ENCODE results near the gene A2ML1.
"Not testable (repeated sequence)": the region's sequence is repeated elsewhere in the genome, so short reads cannot be mapped to it uniquely, and the experiment has no call there.

Gene A2ML1

DNA sequence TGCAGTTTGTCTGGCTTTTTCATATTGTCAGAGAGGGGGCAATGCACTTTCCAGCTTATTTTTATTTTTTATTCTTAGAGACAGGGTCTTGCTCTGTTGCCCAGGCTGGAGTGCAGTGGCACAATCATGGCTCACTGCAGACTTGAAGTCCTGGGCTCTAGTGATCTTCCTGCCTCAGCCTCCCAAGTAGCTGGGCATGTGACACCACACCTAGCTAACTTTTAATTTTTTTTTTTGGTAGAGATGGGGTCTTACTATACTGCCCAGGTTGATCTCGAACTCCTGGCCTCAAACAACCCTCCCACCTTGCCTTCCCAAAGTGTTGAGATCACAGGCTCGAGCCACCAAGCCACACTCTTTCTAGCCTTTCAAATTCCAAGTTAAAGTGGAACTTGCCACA is 3.9 kb upstream of the A2ML1 start:
- DNase-seq, result no peak

DNA sequence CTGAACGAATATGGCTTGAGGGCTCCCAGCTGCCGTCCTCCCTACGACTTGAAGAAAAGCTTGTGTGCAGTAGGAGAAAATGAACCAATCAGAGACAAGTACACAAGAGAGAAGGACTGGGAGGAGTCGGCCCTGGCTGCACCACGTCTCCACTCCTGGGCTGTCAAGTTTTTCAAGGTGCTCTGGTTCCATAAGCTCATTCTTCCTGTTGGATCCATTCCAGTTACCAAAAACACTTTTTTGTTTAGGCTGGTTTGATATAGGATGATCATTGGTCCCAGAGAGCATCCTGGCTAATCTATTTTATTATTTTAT is 2.8 kb upstream of the A2ML1 start:
- DNase-seq, result no peak

DNA sequence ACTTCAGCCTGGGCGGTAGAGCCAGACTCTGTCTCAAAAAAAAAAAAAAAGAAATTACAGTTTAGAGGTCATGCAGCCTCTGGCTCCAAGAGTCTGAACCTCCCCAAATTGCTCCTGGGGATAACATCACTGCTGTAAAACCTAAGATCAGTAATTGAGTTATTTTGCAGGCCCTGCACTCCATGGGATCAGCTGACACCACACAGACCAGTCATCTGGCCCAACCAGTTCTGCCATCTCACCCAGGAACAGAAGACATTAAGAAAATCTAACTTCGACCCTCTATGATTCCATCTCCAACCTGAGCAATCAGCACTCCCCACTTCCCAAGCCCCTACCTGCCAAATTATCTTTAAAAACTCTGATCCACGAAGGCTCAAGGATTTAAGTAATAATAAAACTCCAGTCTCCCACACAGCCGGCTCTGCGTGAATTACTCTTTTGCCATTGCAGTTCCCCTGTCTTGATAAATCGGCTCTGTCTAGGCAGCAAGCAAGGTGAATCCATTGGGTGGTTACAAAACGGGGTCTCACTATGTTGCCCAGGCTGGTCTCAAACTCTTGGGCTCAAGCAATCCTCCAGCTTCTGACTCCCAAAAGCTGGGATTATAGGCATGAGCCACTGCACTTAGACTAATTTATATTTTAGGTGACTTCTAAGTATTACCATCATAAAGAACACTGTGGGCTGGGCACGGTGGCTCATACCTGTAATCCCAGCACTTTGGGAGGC is 1.6 kb upstream of the A2ML1 start:
- DNase-seq, result not testable (repeated sequence)

DNA sequence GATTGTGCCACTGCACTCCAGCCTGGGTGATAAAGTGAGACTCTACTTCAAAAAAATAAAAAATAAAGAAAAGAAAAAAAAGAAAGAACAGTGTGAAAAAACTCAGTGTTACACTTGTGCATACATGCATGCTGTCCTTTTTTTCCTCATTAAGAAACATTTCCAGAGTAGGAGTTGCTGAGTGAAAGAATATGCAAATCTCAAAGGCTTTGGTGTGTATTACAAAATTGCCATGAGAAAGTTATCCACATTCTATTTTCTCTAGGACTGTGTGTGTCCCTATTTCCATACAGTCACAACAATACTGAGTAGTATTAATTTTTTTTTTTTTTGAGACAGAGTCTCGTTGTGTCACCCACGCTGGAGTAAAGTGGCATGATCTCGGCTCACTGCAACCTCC is 830 bp upstream of the A2ML1 start:
- DNase-seq, result no peak

DNA sequence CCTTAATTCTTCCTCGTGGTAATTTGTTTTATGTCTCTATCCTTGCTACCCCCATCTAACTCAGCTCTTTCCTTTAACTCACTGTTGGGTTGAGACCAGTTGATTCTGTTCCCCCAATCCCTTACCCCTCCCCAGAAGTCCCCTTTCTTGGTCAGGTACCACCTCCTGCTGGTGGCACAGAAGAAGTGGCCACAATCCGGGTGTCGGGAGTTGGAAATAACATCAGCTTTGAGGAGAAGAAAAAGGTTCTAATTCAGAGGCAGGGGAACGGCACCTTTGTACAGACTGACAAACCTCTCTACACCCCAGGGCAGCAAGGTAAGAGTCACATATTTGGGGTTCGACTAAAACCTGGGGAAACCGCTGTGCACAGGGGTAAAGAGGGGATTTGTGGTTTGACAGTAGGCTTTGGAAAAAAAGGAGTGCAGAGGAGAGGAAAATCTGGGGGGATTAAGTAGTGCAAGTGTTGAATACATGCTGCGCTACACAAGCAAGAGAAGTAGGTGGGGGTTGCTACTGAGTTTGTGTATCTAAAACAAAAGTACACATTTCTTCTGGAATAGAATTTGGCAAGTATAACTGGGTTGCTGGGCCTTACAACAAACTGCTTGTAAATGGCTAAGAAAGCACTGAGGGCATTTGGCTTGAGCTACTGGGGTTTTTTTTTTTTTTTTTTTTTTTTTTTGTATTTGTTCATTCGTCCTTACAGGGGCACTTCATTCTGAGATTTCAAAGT is 1.3 kb downstream of the A2ML1 start:
- peak; percentile 23 to 24 for DNase-seq

DNA sequence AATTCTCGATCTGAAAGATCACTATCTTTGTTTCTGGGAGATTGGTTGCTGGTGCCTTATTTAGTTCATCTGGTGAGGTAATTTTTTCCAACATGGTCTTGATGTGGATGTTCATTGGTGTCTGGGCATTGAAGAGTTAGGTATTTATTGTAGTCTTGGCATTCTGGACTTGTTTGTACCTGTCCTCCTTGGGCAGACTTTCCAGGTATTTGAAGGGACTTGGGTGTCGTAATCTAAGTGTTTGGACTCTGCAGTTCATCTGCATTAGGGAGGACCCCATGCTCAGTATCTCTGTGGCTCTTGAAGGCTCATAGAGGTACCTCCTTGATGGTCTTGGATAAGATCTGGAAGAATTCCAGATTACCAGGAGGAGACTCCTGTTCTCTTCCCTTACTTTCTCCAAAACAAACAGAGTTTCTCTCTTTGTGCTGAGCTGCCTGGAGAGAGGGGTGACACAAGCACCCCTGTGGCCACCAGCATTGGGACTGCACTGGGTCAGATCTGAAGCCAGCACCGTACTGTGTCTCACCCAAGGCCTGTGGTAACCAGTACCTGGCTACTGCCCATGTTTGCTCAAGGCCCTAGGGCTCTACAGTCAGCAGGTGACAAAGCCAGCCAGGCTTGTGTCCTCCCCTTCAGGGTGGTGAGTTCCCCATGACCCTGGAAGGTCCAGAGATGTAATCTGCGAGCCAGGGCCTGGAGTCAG is 5.3 kb downstream of the A2ML1 start:
- DNase-seq, result no peak

DNA sequence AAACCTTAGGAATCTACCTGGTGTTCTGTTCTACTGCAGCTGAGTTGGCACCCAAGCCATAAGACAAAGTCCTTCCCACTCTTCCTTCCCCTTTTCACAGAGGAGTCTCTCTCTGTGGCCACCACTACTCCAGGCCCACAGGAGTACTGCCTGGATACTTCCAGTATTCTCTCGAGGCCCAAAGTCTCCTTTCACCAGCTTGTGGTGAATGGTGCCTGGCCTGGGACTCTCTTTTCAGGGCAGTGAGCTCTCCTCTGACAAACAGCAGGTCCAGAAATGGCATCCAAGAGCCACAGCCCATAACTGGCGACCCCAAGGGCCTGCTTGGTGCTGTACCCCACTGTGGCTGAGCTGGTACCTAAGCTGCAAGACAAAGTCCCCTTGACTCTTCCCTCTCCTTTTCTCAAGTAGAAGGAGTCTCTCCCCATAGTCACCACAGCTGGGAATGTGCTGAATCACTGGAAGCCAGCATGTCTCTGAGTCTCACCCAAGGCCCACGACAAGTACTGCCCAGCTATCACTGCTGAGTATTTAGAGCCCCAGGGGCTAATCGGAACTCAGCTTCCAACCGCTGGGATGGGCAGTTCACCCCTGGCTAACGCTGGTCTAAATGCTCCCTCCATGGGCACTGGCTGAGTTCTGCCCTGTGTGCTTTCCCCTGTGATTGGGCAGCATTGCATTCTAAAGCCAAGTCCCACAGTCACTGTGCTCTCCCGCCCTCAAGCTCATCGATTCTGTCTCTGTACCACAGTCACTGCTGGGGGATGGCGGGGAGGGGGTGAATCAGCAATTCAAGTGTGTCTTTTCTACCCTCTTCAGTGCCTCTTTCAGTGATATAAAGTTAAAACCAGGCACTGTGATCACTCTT is 6.1 kb downstream of the A2ML1 start:
- no peak for DNase-seq

DNA sequence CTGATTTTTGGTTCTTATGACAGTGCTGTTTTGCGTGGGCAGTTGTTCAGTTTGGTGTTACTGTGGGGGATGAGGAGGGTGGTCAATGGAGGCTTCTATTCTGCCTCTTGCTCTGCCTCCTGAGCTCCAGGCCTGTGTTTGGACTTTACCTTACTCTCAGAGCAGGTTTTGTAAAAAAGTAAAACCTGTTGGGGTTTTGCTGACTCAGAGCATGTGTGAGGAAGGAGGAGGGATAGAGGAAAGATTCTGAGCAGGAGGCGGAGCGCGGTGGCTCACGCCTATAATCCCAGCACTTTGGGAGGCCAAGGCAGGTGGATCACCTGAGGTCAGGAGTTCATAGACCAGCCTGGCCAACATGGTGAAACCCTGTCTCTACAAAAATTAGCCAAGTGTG is 6.7 kb downstream of the A2ML1 start:
- DNase-seq, result no peak

DNA sequence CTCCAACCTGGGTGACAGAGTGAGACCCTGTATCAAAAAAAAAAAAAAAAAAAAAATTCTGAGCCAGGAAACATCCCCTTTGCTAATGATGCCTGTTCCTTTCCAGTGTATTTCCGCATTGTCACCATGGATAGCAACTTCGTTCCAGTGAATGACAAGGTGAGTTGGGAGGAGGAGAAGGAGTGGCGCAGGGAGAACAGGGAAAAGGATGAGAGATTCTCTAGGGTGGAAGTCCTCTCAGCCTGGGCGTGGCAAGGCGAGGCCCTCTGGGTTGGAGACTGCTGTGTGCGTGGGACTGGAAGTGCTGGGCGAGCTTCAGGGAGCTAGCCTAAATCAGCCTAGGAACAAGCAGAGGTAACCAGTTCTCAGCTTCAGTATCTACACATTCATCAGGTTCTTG is 7.2 kb downstream of the A2ML1 start:
- no peak for DNase-seq

DNA sequence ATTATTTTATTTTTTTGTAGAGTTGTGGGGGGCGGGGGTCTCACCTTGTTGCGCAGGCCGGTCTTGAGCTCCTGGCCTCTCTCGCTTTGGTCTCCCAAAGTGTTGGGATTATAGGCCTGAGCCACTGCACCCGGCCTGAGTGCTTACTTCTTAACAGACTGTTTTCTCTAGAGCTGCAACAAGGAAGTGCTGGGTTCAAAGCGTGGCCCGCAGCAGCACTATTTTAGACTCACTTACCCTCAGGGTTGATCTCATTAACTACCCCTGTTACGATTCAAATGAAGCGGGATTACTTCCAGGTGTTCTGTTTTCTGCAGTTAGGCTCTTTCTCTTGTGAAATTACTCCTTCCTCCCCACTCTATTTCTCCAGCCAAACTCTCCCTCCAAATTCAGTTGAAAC is 8.7 kb downstream of the A2ML1 start:
- no peak for DNase-seq

DNA sequence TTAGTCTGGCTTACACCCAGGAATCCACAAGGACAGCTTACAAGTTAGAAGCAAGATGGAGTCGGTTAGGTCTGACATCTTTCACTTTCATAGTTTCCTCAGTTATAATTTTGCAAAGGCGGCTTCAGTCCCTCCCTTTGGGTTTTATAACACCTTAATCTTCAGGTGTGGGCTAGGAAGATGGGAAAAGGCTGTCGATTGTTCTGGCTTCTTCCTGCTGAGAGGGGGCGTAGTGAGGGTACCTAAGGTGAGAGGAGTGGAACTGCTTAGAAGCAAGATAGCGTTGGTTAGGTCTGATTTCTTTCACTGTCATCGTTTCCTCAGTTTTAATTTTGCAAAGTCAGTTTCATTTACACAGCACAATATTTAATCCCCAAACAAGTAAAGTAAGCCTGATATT is 10.1 kb downstream of the A2ML1 start:
- no peak for DNase-seq

DNA sequence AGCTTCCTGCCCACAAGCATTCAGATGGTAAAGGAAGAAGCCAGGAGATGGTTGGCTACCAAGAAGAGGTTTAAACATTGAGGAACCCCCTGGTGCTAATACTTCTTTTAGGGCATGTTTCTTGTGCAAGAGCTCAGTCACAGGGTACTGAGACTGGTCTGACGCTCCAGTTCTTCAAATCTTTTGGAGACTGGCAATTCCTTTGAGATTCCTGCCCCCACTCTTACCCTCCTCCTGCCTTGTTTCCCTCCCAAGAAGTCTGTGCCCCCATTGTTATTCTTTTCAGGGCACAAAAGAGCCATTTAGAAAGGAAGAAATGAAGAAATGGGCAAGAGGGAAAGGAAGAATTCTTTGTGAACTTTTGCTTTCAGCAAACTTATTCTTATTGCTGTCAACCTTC is 11.8 kb downstream of the A2ML1 start:
- DNase-seq, result no peak

DNA sequence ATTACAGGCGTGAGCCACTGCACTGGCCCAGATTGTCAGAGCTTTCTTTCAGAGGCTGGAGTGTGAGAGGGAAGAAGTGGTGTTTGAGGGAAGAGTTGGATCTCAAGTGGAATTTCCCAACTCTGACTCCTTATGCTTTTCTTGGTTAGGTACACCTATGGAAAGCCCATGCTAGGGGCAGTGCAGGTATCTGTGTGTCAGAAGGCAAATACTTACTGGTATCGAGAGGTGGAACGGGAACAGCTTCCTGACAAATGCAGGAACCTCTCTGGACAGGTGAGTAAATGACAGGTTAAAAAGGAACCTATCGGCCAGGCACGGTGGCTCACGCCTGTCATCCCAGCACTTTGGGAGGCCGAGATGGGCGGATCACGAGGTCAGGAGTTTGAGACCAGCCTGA is 14.9 kb downstream of the A2ML1 start:
- DNase-seq, result no peak

DNA sequence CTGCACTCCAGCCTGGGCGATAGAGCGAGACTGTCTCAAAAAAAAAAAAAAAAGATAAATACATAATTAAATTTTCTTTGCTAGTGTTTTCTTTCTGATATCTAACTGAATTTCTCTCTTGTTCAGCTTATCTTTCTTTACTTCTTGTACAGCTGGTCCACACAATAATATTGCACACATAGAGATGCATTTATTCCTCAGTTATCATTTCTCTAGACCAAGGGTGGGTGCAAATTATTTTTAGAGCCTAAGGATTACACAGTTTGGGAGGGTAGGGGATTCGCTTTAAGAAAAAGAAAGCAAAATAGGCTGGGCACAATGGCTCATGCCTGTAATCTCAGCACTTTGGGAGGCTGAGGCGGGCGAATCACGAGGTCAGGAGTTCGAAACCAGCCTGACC is 17.9 kb downstream of the A2ML1 start:
- DNase-seq, result no peak

DNA sequence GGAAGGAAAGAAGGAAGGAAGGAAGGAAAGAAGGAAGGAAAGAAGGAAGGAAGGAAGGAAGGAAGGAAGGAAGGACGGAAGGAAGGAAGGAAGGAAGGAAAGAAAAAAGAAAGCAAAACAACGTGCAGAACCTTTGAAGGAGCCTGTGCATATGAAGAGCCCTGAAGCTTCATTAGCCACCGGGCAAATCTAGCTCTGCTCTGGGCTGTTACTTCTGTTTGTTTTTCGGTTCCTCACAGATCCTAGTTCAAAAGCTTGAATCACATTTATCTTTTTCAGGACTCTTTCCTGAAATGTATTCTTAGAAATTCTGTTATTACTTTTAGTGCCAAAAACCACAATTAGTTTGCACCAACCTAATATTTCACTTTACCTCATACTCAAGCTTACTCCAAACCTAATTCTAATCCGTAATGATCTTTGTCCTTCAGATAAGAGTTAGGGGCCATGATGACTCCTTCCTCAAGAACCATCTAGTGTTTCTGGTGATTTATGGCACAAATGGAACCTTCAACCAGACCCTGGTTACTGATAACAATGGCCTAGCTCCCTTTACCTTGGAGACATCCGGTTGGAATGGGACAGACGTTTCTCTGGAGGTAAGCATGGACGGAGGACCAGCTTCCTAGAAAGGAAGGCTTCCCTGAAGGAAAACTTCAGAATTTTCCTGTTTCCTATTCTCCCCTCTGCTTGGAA is 18.7 kb downstream of the A2ML1 start:
- DNase-seq, result no peak

DNA sequence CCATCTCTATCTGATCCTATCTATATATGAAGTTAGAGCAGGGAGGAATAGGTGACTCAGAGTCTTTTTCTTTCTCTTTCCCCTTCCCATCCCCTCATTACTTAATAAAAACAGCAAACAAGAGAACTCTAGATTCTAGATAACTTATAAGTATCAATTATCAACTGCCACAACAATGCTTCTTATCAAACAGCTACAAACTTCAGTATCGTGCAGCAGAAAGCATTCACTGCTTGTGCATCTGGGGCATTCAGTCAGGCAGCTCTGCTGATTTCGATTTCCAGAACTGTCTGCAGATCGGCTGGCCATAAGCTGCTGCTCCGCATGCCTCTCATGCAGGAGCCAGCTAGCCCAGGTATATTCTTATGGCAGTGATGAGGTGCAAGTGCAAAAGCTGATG is 19.4 kb downstream of the A2ML1 start:
- DNase-seq, result no peak

DNA sequence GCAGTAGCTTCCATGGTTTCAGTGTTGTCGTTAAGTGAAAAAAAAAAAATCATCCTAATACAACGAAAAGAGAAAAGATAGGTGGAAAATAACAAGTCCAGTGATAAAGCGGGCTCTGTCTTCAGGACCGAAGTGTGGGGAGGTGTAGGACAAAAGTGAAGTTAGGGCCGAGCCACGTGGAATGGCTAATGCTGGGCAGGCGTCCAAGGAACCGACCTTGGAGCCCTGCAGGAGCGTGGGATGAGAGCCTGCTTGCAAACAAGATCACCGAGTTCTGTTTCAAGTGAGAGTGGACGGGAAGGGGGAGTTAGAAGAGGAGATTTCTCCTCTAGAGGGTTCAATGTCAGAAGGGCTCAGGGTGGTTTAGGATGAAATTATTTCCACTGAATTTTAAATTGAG is 22.2 kb downstream of the A2ML1 start:
- DNase-seq, result no peak

DNA sequence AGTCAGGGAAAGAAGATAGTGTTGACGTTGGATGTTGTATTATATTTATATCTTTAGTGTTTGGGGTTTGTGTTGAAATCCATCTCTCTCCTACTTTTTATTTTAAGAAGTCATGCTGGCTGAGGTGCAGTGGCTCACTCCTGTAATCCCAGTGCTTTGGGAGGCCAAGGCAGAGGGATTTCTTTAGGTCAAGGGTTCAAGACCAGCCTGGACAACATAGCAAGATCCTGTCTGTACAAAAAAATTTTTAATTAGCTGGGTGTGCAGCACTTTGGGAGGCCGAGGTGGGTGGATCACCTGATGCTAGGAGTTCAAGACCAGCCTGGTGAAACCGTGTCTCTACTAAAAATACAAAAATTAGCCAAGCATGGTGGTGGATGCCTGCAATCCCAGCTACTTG is 23.9 kb downstream of the A2ML1 start:
- no peak for DNase-seq

DNA sequence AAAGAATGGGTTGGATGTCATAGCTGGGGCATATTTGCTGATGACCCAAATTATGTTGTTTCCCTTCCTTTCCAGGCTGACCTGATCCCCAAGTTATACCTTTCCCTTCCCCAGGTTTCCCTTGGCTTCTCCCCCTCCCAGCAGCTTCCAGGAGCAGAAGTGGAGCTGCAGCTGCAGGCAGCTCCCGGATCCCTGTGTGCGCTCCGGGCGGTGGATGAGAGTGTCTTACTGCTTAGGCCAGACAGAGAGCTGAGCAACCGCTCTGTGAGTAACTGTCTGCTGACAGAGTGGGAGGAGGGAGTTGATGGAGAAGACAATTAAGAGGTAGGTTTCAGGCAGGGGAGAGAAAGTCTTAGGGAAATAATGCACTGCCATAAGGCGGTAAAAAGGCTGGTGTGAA is 25.0 kb downstream of the A2ML1 start:
- DNase-seq, result no peak

DNA sequence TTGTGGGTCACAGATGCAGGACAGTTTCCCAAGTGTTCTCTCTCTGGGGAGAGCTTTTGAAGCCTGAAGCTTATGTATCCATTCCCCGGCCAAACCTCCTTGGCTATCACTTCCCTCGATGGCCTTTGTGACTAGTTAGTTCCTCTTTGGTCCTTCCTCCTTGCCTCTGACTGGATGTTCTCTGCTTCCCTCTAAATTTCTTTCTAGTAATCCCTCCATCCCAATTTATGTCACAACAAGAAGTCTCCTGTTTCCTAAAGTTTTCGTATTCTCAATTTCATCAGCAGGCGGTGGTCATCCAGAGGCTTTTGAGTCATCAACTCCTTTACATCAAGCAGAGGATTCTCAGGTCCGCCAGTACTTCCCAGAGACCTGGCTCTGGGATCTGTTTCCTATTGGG is 27.5 kb downstream of the A2ML1 start:
- no peak for DNase-seq

DNA sequence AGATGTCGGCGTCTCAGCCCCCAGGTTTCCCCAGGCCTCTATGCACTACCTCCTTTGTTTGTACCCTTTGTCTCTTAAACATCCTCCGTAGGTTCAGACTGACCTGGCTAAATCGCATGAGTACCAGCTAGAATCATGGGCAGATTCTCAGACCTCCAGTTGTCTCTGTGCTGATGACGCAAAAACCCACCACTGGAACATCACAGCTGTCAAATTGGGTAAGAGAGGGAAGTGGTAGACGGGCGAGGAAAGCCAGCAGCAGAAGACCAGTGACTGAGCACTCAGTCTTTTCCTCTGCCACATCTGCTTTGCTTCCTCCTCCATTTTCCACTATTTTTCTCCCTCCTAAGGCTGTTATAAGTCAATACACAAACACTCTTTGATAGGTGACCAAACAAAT is 29.7 kb downstream of the A2ML1 start:
- no peak for DNase-seq

DNA sequence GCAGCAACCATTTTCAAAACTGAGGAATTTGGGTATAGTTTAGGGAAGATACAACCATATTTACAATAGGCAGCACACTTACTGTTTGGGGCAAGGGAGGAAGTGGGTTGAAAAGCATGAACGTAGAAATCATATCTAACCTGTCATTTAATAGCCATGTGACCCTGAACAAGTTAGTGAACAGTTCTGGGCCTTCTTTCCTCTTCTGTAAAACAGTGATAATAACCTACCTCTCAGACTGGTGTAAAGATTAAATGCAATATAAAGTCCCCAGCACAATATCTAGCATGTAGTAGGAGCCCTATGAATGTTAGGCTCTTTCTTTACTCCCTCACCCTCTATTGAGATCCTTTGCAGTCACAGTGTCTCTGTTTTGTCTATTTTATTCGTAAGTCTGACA is 33.5 kb downstream of the A2ML1 start:
- no peak for DNase-seq

DNA sequence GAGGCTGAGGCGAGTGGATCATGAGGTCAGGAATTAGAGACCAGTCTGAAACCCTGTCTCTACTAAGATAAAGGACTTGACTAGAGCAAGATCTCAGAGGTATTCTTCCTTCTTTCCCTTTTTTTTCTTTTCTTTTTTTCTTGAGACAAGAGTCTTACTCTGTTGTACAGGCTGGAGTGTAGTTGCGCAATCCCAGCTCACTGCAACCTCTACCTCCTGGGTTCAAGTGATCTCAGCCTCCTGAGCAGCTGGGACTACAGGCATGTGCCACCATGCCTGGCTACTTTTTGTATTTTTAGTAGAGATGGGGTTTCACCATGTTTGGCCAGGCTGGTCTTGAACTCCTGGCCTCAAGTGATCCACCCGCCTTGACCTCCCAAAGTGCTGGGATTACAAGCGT is 37.0 kb downstream of the A2ML1 start:
- DNase-seq, result not testable (repeated sequence)

Measured in NCI-H446 (cell line).